ENCODE measurements around the gene IMMP2L. TPM values are rescaled to one million over a fixed set of nuclear protein-coding genes. Genes with fewer than 3 reads are reported as not detected.
"Not testable (repeated sequence)": the region's sequence is repeated elsewhere in the genome, so short reads cannot be mapped to it uniquely, and the experiment has no call there.

IMMP2L gene
- total RNA-seq, 1 experiment from 2014 or later = 30.3 TPM

DNA sequence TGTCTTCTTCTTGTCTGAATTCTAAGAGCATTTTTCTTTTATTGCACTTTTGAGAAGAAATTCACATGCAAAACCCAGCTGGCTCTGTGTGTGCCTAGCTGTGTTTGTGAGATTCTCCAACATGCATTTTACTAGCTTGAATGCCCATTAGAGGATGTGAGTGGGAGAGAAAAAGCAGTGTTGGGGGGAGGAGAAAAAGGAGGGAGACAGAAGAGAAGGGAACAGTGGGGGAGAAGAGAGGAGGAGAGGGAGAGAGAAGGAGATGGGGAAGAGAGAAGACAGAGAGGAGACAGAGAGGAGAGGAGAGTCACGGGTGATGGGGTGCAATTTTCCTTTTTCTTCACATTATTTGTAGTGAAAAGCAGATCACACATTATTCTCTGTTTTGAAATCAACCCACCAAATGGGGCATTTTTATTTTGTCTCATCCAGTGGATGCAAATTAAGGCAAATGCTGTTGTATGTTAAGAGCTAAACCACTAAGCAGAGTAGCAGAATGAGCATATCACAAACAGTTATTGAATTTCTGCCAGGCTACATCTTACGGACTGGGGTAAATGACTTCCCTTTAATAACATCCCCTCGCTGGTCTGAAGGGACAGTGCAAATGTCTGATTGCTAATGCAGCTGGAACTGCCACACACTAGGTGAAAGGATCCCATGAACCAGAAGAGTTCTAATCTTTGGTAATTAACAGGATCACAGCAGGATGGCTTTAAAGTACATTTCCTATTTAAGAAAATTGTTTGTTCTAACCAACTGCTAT, 470.5 kb downstream of the IMMP2L start:
- DNase-seq (ENCODE audit: extremely low read depth, low read depth) = no peak

DNA sequence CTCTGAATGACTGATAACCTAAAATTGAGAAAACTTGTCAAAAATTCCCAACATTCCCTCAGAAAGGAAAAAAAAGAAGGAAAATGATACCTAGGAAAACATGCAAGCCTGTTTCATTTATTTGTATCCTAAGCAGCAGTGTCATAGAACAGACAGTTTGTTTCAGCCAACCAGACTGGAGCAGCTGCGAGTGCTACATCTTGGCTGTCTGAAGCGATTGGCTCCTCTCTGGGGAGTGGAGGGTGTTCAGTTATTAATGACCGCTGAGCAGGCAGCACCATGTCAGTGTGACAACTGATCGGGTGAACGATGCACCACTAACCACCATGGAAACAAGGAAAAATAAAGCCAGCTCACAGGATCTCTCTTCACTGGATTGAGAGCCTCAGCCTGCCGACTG, 471.4 kb downstream of the IMMP2L start, which contains the start of gene LRRN3:
Gene LRRN3, plus strand, starts transcription at position 282 of the 400 bp plus-strand sequence. CDS start 31,646 bp downstream, outside the sequence.
- DNase-seq (ENCODE audit: extremely low read depth, low read depth) = no peak

DNA sequence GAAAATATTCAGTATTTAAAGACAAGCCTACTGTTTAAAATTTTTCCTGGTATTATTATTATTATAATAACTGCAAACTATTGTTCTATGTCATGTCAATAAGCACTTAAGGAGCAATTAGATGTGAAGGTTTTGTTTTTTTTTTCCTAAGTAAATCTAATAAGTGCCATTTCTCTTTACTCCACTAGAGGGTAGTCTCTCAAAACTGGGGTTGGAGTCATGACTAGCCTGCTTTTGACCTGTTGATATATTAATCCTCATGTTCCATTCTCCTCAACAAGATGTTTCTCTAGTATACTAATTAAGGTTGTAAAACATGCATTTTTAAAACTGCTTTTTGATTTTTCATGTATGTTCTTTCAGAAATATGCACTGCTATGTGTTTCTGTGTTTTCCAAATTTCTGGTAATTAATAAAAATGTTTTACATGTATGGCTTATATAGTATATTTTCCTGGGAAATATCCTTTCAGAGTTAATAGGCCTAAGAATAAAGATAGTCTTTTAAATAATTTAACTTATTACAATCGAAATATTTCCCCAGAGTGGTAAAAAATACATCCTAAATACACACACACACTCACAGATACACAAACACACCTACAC, 472.4 kb downstream of the IMMP2L start:
- DNase-seq (ENCODE audit: extremely low read depth, low read depth) = peak; percentile 30

DNA sequence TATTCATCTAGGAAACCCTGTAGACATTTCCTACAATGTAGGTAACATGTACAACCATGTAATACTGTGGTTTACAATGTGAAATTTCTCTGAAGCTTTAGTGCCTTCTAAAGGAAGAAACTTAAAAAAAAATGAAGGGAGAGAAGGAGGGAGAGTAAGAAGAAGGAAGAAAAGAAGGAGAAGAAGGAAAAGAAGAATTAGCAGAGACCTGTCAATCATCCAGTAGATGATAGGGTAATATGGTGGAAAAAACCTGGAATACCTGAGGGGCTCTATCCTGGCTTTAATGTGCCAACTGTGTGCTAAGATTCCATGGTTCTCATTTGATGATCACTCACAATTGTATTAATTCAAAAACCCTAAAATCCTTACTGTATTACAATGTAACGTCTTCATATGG, 474.0 kb downstream of the IMMP2L start:
- no peak for DNase-seq (ENCODE audit: extremely low read depth, low read depth)

DNA sequence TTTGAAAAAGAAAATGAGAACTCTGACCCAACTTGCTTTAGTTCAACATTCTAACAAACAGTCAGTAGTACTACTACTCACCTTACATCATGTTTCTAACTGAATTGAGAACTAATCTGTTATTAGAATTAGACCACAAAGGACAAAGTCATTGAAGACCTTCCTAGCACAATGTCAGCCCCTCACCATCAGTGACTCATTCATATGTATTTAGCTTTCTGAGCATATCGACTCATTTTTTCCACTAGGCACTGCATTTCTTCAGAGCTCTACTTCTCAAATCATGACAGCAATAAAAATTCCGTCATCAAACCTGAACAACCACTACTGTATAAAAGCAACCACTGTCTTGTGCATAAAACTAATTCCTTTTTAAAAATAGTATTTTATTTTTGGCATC, 475.8 kb downstream of the IMMP2L start:
- DNase-seq (ENCODE audit: extremely low read depth, low read depth) = no peak

DNA sequence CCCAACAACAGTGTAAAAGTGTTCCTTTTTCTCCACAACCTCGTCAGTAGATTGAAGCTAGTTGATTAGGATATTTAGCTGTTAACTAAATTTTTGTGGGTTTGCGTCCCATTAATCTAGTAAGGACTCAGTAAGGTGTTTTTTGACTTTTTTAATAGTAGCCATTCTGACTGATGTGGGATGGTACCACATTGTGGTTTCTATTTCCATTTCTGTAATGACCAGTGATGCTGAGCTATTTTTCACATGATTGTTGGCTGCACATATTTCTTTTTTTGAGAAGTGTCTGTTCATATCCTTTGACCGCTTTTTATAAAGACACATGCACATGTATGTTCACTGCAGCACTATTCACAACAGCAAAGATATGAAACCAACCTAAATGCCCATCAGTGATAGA, 476.9 kb downstream of the IMMP2L start:
- no peak for DNase-seq (ENCODE audit: extremely low read depth, low read depth)

DNA sequence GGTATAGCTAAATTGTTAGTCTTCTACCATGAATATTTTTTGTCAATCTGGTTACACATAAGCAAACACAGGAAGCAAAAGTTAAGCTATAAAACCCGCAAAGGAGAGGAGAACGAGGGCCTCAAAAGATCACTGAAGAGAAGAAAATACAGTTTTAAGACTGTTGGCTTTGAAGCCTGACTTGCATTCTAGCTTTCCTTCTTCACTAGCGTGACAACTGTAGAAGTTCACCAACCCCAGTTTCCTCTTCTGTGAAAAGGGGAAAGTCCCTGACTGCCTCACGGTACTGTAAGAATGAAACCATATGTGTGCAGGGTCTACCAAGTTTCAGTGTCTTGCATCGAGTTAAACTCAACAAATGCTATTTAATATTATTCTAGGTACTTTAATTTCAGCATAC, 478.9 kb downstream of the IMMP2L start:
- DNase-seq (ENCODE audit: extremely low read depth, low read depth) = no peak

DNA sequence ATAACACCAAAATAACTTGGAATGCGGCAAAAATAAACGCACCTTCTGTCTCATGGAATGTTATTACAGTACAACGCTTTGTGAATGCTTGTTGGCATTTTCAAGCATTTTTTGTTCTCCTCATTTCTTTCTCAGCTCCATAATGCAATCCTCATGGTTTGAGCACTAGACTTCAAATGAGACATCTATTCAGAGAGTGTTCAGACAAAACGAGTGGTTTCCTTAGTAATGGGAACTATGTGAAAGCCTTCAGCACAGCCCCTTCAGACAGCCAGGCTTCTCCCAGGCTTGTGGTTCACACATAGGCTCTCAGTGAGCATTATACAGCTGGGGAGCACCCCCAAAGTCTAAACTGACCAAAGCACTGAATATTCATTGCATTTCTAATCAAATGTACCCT, 479.9 kb downstream of the IMMP2L start:
- no peak for DNase-seq (ENCODE audit: extremely low read depth, low read depth)

DNA sequence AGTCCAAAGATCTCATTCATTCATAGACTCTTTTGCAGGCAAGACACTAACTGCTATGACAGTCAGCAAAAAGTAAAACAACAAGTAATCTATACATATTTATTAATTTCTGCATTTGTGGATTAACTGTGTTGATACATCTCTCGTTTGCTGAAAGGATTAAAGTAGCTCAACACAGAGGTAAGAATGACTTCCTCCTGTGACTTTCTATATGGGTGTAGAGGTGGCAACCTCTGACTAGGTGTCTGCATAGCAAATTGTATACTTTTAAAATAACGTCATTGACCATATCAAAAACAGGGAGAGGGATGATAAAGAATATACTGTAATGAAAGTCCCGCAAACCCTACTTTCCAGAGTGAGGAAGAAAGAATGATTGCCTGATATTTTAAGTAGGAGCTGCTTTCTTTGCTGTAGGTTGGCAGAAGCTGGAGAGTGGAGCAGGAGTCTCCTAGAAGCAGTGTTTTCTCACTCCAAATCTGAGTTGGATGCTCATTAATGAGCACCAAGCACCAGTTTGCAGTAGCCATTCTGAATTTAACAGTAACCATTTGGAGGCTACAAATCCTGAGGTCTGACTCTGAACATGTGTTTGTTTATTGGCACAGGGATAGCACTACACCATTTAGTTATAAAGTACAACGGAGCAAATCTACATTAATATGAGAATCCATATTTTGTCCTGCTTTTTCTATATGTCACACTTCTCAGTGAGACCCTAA, 480.6 kb downstream of the IMMP2L start:
- DNase-seq (ENCODE audit: extremely low read depth, low read depth) = no peak

DNA sequence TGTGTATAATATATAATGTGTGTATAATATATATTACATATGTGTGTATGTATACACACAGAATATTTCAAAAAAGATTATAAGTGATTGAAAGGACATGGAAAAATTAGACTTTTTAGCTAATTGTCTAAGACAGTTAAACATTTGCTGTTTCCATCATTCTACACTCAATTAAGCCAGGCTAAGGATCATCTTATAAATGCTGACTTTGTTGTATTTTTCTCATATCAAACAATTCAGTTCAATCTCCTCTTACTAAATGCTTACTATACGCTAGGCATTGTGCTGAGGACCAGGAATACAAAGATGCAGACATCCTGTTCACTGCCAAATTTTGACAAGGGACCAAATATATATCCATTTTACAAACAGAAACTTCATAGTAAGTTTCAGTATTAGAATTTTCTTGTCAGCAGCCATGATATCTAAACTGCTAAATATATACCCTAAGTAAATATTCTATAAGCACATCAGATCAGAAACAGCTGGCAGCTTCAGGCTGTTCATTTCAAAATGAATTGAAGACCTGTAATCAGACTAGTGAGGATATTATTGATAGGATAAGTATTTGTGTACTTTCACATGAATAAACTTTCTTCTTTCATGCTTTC, 481.7 kb downstream of the IMMP2L start:
- no peak for DNase-seq (ENCODE audit: extremely low read depth, low read depth)

DNA sequence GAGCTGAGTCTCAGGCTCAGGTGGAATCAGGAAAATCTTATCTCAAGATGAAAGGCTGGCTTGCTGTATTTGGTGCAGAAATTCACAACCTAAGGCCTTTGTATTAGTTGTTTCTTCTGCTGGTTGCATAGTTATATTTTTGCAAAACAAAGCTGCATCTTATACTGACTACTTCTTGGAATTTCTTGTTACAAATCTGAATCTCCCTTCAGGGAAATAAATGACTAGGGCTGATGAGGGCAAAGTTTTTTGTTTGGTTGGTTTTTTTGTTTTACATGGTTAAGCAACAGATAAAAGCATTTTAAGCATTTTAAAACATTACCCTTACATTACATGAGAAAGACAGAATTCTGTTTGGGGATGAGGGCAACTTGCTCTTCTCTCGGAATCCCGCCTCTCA, 485.3 kb downstream of the IMMP2L start:
- DNase-seq (ENCODE audit: extremely low read depth, low read depth) = no peak

DNA sequence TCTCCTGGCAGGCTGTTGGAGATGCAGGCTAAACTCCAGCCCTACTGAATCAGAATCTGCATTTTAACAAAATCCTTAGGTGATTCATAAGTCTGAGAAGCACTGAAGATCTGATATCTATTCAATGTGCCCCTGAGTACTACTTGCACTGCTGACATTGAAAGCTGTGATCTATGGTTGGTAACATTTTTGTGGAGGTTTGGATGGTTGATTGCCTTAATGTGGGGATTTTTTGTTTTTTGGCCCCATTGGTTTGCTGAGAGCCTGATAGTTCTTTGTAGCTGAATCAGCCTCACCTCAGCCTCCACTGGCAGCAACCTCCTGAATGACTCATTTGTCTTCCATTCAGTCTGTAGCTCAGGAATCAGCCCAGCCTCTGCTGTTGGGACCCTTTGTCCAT, 486.1 kb downstream of the IMMP2L start:
- no peak for DNase-seq (ENCODE audit: extremely low read depth, low read depth)

DNA sequence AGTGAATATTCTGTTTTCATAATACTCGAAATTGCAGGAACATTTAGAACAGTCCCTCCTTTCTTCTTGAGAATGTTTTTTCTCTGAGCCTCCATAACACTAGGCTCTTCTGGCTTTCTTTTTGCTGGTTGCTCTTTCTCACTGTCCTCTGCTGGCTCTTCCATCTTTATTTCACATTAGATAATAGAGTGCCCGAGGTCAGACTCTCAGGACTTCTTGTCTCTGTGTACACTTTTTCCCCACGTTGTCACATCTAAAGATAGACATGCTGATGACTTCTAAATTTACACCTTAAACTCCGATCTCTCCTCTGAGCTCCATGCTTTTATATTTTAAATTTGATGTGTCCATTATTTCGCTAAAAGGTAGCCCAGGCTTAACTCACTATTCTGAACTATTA, 486.8 kb downstream of the IMMP2L start:
- no peak for DNase-seq (ENCODE audit: extremely low read depth, low read depth)

DNA sequence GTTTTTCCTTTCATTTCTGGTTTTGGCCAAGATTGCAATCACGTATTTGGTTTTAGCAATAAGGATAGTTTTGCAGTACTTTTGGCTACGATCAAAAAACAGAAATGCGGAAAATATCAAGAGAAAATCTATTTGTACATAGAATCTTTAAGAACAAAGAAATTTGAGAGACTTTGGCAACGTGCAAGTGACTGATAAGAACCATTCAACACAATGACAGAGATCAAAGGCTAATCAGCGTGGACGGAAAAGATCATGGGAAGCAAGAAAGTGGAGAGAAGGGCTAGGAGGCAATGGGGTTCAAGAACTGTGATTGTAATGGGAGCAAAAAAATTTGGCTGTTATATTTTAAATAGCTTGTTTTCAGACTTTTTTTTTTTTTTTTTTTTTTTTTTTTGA, 487.5 kb downstream of the IMMP2L start:
- DNase-seq (ENCODE audit: extremely low read depth, low read depth) = no peak

DNA sequence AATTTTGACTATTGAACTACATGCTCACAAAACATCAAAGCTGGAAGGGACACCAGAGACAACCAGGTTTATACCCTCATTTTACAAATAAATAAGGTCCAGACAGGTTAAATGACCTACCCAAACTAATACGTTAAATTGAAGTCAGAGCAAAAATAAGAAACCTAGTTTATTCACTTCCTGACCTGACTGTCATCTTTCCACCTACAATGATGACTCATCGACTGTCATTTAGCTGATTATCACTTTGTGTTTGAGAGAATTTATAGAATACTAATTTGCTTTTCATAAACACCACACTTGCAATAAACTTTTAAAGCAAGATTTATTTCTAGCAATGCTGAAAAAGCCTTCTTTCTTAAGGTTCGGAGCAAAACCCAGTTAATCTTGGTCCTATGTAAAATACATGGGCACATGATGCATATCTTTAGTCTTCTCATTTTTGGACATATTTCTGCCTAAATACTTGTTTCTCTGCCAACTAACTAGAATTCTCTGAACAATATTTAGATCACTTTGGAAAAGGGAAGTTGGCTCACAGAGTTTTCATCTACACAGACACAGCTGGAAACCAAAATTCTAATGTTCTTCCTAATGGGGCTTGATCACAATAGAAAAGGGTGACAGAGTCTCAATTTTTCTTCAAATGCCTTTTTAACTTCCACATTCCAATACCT, 488.1 kb downstream of the IMMP2L start:
- DNase-seq (ENCODE audit: extremely low read depth, low read depth) = no peak

DNA sequence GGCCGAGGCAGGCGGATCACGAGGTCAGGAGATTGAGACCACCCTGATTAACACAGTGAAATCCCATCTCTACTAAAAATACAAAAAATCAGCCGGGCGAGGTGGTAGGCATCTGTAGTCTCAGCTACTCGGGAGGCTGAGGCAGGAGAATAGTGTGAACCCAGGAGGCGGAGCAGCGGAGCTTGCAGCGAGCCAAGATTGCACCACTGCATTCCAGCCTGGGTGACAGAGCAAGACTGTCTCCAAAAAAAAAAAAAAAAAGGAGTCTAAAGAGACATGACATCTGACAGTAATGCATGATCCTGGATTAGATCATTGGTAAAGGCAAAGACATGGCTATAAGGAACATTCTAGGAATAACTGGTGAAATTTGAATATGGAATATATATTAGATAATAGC, 489.6 kb downstream of the IMMP2L start:
- not testable (repeated sequence) for DNase-seq (ENCODE audit: extremely low read depth, low read depth)

DNA sequence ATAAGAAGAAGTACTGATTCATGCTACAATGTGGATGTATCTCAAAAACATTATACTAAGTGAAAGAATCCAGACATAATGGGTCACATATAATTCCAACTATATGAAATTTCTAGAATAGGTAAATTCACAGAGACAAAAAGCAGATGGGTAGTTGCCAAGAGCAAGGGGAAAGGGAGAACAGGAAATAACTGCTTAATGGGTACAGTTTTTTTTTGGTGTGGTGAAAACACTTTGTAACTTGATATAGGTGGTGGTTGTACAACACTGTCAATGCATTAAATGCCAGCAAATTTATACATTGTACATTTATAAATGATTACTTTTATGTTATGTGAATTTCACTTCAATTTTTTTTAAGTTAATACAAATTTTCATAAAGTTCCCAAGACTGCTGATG, 490.7 kb downstream of the IMMP2L start:
- DNase-seq (ENCODE audit: extremely low read depth, low read depth) = no peak

DNA sequence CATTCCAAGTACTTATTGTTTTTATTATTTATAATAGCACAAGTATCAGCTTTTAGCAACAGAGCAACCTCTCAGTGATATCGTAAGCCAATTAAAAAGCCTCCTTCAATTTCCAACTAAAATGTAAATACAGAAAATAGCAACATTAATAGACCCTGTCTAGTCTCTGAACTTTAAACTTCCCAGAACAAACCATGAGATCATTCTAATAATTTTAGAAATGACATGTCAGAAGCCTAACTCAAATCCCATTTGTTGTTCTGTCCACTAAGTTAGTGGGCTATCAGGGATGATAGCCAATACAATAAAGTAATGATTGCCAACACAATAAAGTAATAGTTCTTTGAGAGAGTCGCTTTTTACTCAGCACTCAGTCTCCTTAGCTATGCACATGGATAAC, 493.7 kb downstream of the IMMP2L start:
- DNase-seq (ENCODE audit: extremely low read depth, low read depth) = no peak

DNA sequence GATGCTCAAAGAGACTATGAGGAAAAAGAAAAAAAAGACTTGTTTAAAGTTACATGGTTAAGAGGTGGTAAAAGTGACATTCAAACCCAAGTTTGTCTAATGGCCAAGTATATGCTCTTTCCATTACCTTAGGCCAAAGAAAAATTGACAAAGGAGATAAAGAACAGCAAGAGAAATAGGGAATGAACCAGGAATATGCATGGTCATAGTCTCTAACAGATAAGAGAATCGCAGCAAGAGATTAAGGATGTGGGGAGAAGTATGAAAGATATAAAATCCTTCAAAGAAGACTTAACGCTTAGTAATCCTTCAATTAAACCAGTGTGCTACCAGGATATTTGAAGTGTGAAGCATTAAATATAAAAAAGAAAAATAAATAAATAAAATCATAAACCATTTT, 494.6 kb downstream of the IMMP2L start:
- DNase-seq (ENCODE audit: extremely low read depth, low read depth) = no peak

DNA sequence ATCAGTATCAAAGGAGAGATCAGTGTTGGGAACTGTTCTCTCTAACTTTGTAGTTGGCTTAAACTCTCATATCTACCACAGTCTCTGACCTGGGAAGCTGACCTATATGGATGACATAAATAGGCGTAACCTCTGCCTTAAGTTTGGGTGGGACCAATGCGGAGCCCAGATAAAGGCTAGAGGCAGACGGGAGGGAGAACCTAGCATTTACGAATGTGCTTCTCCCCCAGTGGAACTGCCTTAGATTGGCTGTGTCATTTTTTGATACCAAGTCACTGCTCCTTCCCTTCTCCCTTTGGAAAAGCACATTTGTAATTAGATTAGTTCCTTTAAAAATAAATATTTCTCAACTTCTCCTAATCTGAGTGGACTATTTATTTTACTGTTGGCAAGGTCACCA, 495.0 kb downstream of the IMMP2L start:
- no peak for DNase-seq (ENCODE audit: extremely low read depth, low read depth)

DNA sequence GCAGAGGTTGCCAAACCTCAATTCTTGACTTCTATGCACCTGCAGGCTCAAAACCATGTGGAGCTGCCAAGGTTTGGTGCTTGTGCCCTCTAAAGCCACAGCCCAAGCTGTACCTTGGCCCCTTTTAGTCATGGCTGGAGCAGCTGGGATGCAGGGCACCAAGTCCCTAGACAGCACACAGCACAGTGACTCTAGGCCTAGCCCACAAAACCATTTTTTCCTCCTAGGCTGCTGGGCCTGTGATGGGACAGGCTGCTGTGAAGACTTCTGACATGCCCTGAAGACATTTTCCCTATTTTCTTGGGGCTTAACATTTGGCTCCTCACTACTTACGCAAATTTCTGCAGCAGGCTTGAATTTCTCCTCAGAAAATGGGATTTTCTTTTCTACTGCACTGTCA, 499.1 kb downstream of the IMMP2L start:
- DNase-seq (ENCODE audit: extremely low read depth, low read depth) = no peak
